ENCODE data around the gene NEURL1. TPM values are rescaled to one million over a fixed set of nuclear protein-coding genes. Genes with fewer than 3 reads are reported as not detected.

The NEURL1 gene
- total and polyA plus RNA-seq, 10 of the 15 experiments (the other 5 are each of a cell fraction or from before 2014, with no cell fraction given): 0.02 to 0.05 (median 0.05) TPM; not detected in 6

DNA sequence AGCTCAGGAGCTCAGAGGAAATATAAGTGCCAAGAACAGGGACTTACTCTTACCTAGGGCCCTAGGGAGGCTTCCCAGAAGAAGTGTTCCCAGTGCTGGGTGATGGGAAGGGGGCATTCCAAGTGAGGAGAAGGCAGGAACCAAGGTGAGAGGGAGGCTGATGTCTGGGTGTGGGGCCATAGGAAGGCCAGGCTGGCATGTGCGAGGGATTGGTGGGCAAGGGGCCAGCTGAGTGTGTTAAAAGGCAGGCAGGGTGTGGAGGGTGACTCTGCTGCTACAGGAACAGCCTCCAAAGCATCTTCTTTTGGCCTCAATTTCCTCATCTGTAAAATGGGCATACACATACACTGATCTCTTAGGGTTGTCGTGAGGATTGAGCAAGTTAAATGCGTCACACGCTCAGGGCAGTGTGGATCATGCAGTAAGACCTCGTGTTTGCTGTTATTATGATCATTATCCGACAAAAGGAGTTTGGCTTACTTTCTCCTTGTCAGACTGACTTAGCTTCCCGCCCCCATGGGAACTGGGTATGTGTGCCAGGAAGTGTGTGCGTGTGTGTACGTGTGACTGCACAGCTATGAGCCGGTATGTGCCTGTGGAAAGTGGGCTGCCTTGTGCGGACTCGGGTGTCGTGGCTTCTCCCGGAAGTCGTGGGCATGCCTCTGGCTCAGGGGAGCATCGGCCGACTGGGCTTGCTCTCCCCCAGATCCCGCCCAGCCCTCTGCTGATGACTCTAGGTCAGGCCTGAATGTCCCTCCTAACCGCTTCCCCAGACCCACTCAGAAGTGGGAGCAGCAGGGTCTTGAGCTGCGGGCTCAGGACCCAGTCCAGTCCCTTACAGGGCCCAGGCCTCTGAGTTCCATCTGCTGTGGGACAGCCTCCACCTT is 59.6 kb downstream of the NEURL1 start:
- ChIA-PET RAD21 (ENCODE audit: unreplicated experiment) (interaction anchor here (1.1 kb wide), 1 partner anchor 10 kb away, joined by 3 read pairs; no protein-coding TSS in a partner anchor), POLR2A (no interaction called here), SMC1A (ENCODE audit: uncharacterized antibody, unreplicated experiment) (interaction anchor here (0.6 kb wide), 1 partner anchor 236 kb away, joined by 3 read pairs; no protein-coding TSS in a partner anchor), CTCF (interaction anchor here (0.5 to 1.6 kb wide), 2 partner anchors 11 to 699 kb away, joined by 3 to 4 read pairs; partner anchors contain the start of gene BORCS7)
- H3K9me3 ChIP-seq (replicated peaks; ENCODE audit: control insufficient read depth, insufficient read depth, low read length): no peaks in the 10 kb centered on the region
- H4K20me1 ChIP-seq (ENCODE audit: control insufficient read depth, insufficient read depth): no peaks in the 10 kb centered on the region; the same call in 1 of the 2 replicates
- no peak overlapping the region for H3K4me3 ChIP-seq
- H3K4me1 ChIP-seq (ENCODE audit: control insufficient read depth, insufficient read depth, low read length): peaks cover 6% of the 10 kb centered on the region
- H3K27me3 ChIP-seq (replicated peaks in 1 of 2; ENCODE audit: control insufficient read depth in 2 of 2, insufficient read depth in 2 of 2, low read length in 1 of 2): peaks cover 6 to 13% of the 10 kb centered on the region in 2 experiments
- H3K27ac ChIP-seq (ENCODE audit: control insufficient read depth, insufficient read depth): no peak overlapping the region
- FAIRE-seq (no peak), DNase-seq (ENCODE audit: low read depth, low spot score) (no peak), ATAC-seq (no peak)
- TF ChIP-seq DPF2 (IDR thresholded peaks at IDR 0.05) (no peak), ZNF24 (IDR thresholded peaks at IDR 0.05) (no peak), SMAD1 (IDR thresholded peaks at IDR 0.05; ENCODE audit: low read depth, partially characterized antibody) (no peak), STAT3 (IDR thresholded peaks at IDR 0.05; ENCODE audit: low read depth, low read length) (no peak), GATAD2B (conservative IDR thresholded peaks at IDR 0.05; ENCODE audit: low read depth) (no peak), NFIC (IDR thresholded peaks at IDR 0.05; ENCODE audit: low read depth, low read length) (no peak), SMC3 (IDR thresholded peaks at IDR 0.05; ENCODE audit: borderline replicate concordance, low read length) (no peak), FOXK2 (IDR thresholded peaks at IDR 0.05) (no peak), CREM (IDR thresholded peaks at IDR 0.05; ENCODE audit: low read depth) (no peak), SP1 (IDR thresholded peaks at IDR 0.05; ENCODE audit: low read depth, low read length) (no peak), CBX3 (IDR thresholded peaks at IDR 0.05; ENCODE audit: borderline replicate concordance, low read depth) (no peak), IKZF1 (conservative IDR thresholded peaks at IDR 0.05) (no peak), KLF5 (IDR thresholded peaks at IDR 0.05; ENCODE audit: partially characterized antibody) (no peak)
- TF ChIP-seq, protein P1, sequence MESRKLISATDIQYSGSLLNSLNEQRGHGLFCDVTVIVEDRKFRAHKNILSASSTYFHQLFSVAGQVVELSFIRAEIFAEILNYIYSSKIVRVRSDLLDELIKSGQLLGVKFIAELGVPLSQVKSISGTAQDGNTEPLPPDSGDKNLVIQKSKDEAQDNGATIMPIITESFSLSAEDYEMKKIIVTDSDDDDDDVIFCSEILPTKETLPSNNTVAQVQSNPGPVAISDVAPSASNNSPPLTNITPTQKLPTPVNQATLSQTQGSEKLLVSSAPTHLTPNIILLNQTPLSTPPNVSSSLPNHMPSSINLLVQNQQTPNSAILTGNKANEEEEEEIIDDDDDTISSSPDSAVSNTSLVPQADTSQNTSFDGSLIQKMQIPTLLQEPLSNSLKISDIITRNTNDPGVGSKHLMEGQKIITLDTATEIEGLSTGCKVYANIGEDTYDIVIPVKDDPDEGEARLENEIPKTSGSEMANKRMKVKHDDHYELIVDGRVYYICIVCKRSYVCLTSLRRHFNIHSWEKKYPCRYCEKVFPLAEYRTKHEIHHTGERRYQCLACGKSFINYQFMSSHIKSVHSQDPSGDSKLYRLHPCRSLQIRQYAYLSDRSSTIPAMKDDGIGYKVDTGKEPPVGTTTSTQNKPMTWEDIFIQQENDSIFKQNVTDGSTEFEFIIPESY (IDR thresholded peaks at IDR 0.05): no peak
- TF ChIP-seq, protein P2, sequence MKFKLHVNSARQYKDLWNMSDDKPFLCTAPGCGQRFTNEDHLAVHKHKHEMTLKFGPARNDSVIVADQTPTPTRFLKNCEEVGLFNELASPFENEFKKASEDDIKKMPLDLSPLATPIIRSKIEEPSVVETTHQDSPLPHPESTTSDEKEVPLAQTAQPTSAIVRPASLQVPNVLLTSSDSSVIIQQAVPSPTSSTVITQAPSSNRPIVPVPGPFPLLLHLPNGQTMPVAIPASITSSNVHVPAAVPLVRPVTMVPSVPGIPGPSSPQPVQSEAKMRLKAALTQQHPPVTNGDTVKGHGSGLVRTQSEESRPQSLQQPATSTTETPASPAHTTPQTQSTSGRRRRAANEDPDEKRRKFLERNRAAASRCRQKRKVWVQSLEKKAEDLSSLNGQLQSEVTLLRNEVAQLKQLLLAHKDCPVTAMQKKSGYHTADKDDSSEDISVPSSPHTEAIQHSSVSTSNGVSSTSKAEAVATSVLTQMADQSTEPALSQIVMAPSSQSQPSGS (IDR thresholded peaks at IDR 0.05; ENCODE audit: low read length): no peak
- TF ChIP-seq, protein P3, sequence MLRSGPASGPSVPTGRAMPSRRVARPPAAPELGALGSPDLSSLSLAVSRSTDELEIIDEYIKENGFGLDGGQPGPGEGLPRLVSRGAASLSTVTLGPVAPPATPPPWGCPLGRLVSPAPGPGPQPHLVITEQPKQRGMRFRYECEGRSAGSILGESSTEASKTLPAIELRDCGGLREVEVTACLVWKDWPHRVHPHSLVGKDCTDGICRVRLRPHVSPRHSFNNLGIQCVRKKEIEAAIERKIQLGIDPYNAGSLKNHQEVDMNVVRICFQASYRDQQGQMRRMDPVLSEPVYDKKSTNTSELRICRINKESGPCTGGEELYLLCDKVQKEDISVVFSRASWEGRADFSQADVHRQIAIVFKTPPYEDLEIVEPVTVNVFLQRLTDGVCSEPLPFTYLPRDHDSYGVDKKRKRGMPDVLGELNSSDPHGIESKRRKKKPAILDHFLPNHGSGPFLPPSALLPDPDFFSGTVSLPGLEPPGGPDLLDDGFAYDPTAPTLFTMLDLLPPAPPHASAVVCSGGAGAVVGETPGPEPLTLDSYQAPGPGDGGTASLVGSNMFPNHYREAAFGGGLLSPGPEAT (IDR thresholded peaks at IDR 0.05; ENCODE audit: low read depth): no peak
- TF ChIP-seq, protein P4, sequence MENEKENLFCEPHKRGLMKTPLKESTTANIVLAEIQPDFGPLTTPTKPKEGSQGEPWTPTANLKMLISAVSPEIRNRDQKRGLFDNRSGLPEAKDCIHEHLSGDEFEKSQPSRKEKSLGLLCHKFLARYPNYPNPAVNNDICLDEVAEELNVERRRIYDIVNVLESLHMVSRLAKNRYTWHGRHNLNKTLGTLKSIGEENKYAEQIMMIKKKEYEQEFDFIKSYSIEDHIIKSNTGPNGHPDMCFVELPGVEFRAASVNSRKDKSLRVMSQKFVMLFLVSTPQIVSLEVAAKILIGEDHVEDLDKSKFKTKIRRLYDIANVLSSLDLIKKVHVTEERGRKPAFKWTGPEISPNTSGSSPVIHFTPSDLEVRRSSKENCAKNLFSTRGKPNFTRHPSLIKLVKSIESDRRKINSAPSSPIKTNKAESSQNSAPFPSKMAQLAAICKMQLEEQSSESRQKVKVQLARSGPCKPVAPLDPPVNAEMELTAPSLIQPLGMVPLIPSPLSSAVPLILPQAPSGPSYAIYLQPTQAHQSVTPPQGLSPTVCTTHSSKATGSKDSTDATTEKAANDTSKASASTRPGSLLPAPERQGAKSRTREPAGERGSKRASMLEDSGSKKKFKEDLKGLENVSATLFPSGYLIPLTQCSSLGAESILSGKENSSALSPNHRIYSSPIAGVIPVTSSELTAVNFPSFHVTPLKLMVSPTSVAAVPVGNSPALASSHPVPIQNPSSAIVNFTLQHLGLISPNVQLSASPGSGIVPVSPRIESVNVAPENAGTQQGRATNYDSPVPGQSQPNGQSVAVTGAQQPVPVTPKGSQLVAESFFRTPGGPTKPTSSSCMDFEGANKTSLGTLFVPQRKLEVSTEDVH (IDR thresholded peaks at IDR 0.05; ENCODE audit: low read depth, partially characterized antibody): no peak
- in situ Hi-C loops (cut with MboI): no loop called here
- no TSS peak for BruUV-seq (replicated peaks)
- intact Hi-C loops (cut with micrococcal nuclease; ENCODE audit: unreplicated experiment): no loop called here
- no peaks in the 10 kb centered on the region for H3K79me2 ChIP-seq (ENCODE audit: control insufficient read depth, insufficient read depth, low read length)
- H2AFZ ChIP-seq (ENCODE audit: control insufficient read depth, low read depth, low read length): no peak overlapping the region
- H3K4me2 ChIP-seq (ENCODE audit: control insufficient read depth, insufficient read depth): no peak overlapping the region
- no peak overlapping the region for H3K9ac ChIP-seq (ENCODE audit: control insufficient read depth, insufficient read depth, low read length)
- WGBS (ENCODE audit: insufficient coverage, insufficient replicate concordance, low lambda C conversion rate, missing lambda C conversion rate): 63% methylated on average over 20 of the region's 20 CpGs
- H3K36me3 ChIP-seq (ENCODE audit: control insufficient read depth in 2 of 2, insufficient read depth in 2 of 2, low read length in 1 of 2): no peaks in the 10 kb centered on the region

Data from GM12878 (cell line).